Activated T-helper 2 cell treated with anti-CD3 and anti-CD28 coated beads, Interferon-gamma antibody, Interleukin-2, Interleukin-4, amounts not matched to agents 10 μg/mL and 5 μg/mL and 100 μg/mL, durations not matched to agents 14 hours and 24 hours and 36 hours (primary cell): ENCODE results near the gene SLC43A2. TPM values are rescaled to one million over a fixed set of nuclear protein-coding genes. Genes with fewer than 3 reads are reported as not detected.

Source experiments
- DNase-seq: peaks from one replicate; pipeline ENCODE4 v3.0.0; 2021; ENCODE audit warnings: low spot score
- H3K27ac Mint-ChIP-seq: one replicate; pipeline ENCODE4 v1.8.0; 2021; ENCODE audit warnings: mixed read lengths
- H3K27me3 Mint-ChIP-seq: one replicate; pipeline ENCODE4 v1.8.0; 2021; ENCODE audit warnings: low read depth, mixed read lengths
- H3K36me3 Mint-ChIP-seq: one replicate; pipeline ENCODE4 v1.8.0; 2021; ENCODE audit warnings: low read depth, mixed read lengths
- H3K4me1 Mint-ChIP-seq: one replicate; pipeline ENCODE4 v1.8.0; 2021; ENCODE audit warnings: low read depth, mixed read lengths
- H3K4me3 Mint-ChIP-seq: one replicate; pipeline ENCODE4 v1.8.0; 2021; ENCODE audit warnings: low read depth, mild to moderate bottlenecking, moderate library complexity, mixed read lengths
- H3K9me3 Mint-ChIP-seq: one replicate; pipeline ENCODE4 v1.8.0; 2021; ENCODE audit warnings: mixed read lengths
- intact Hi-C: fragments of 100-400 bp; cut with micrococcal nuclease; formaldehyde crosslinking; loops from one replicate; pipeline ENCODE4 v1.15.1; 2023
- total RNA-seq: library from RNA; stranded (reverse); gene quantifications from 2 replicates; pipeline ENCODE4 v1.2.3, GENCODE V29; 2022

Gene SLC43A2
- total RNA-seq, 1 donor from 2014 or later, result 2.3 TPM

GRCh38 chr17:1559047-1560043 lies 69.3 kb downstream of the SLC43A2 start:
- intact Hi-C loops, result no loop called here
- no peaks in the 10 kb centered on the region for H3K9me3 Mint-ChIP-seq
- no peak for DNase-seq
- no peak overlapping the region for H3K27ac Mint-ChIP-seq
- H3K36me3 Mint-ChIP-seq, result peaks cover 10% of the 10 kb centered on the region
- H3K4me1 Mint-ChIP-seq, result peaks cover 19% of the 10 kb centered on the region
- H3K27me3 Mint-ChIP-seq, result no peaks in the 10 kb centered on the region
- H3K4me3 Mint-ChIP-seq, result peak overlapping the region; percentile 30

- H3K36me3 Mint-ChIP-seq, result peaks cover 10% of the 10 kb centered on the region
- intact Hi-C loops, result no loop called here
- no peaks in the 10 kb centered on the region for H3K27me3 Mint-ChIP-seq
- H3K4me3 Mint-ChIP-seq, result no peak overlapping the region
- H3K9me3 Mint-ChIP-seq, result no peaks in the 10 kb centered on the region
- H3K4me1 Mint-ChIP-seq, result peaks cover 14% of the 10 kb centered on the region
- H3K27ac Mint-ChIP-seq, result no peak overlapping the region
- no peak for DNase-seq
These were observed 70.2 kb downstream of the SLC43A2 start for GRCh38 chr17:1558401-1558800.

GRCh38 chr17:1557355-1558095 lies 71.1 kb downstream of the SLC43A2 start:
- Mint-ChIP-seq H3K27me3 (no peaks in the 10 kb centered on the region), H3K27ac (no peak overlapping the region), H3K9me3 (no peaks in the 10 kb centered on the region), H3K4me3 (no peak overlapping the region), H3K4me1 (peaks cover 14% of the 10 kb centered on the region), H3K36me3 (peaks cover 15% of the 10 kb centered on the region)
- intact Hi-C loops, result no loop called here
- no peak for DNase-seq

- H3K4me1 Mint-ChIP-seq, result peaks cover 7% of the 10 kb centered on the region
- intact Hi-C loops, result no loop called here
- peaks cover 25% of the 10 kb centered on the region for H3K36me3 Mint-ChIP-seq
- H3K27ac Mint-ChIP-seq, result no peak overlapping the region
- DNase-seq, result no peak
- H3K27me3 Mint-ChIP-seq, result no peaks in the 10 kb centered on the region
- no peak overlapping the region for H3K4me3 Mint-ChIP-seq
- no peaks in the 10 kb centered on the region for H3K9me3 Mint-ChIP-seq
These were observed 72.8 kb downstream of the SLC43A2 start for GRCh38 chr17:1555651-1556471.

GRCh38 chr17:1554751-1555540 lies 73.7 kb downstream of the SLC43A2 start:
- intact Hi-C loops, result no loop called here
- Mint-ChIP-seq H3K4me1 (peaks cover 3% of the 10 kb centered on the region), H3K27ac (no peak overlapping the region), H3K36me3 (peaks cover 34% of the 10 kb centered on the region), H3K9me3 (no peaks in the 10 kb centered on the region), H3K27me3 (no peaks in the 10 kb centered on the region), H3K4me3 (no peak overlapping the region)
- no peak for DNase-seq

DNA sequence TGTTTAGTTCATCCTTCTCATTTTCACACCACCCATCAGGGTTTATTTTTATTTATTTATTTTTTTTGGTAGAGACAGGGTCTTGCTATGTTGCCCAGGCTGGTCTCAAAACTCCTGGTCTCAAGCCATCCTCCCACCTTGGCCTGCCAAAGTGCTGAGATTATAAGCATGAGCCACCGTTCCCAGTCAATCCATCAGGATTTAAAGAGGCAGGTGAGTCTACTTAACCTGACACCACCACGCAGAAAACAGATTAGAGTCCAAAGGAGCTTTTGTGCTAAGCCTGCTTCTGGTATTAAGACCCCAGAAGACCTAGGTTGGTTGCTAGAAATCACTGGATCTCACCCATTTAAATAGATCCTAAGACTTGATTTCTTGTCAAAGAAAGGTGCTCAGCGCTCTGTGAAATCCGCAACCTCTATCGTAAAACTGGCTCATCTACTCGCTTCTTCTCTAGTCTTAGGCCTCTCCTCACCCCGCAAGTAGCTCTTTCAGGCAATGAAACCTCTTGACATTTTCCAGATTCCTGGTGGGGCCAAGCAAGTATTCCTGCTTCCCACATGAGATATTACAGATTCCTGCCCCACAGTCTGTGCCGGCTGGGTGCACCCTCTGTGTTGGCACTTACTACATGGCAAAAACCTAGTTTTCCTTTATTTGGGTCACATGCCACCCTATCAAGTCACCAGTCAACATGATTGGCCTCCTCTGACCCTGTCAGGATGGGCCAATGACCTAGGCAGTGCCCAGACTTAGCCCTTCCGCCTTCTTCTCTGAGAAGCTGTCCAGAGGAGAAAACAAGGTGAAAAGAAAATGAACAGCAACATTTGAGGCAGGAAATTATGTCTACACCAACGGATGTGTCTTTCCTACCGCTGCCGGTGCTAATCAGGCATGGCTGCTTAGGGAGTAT lies 75.0 kb downstream of the SLC43A2 start:
- Mint-ChIP-seq H3K27ac (no peak overlapping the region), H3K9me3 (no peaks in the 10 kb centered on the region), H3K36me3 (peaks cover 39% of the 10 kb centered on the region), H3K4me3 (no peak overlapping the region), H3K27me3 (no peaks in the 10 kb centered on the region), H3K4me1 (peaks cover 3% of the 10 kb centered on the region)
- intact Hi-C loops, result no loop called here
- no peak for DNase-seq

DNA sequence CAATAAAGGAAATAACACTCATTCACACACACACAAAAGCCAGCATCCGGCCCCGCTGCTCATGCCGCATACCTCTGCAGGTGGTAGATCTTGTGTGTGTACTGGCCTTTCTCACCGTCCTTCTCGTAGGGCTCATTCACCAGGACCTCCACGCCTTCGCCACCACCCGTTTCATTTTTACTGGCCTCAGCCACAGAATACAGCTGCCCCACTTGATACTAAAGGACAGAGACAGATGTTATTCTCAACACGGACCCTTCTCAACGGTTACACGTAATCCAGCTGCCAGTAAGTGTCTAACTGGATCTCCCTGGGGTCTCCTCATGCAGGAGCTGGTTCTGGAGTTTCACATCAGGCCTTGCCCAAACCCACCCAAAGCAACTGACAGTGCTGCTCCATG lies 75.7 kb downstream of the SLC43A2 start:
- H3K4me3 Mint-ChIP-seq, result no peak overlapping the region
- H3K9me3 Mint-ChIP-seq, result no peaks in the 10 kb centered on the region
- H3K36me3 Mint-ChIP-seq, result peaks cover 46% of the 10 kb centered on the region
- no peak overlapping the region for H3K27ac Mint-ChIP-seq
- no peaks in the 10 kb centered on the region for H3K27me3 Mint-ChIP-seq
- no peak for DNase-seq
- peaks cover 3% of the 10 kb centered on the region for H3K4me1 Mint-ChIP-seq
- intact Hi-C loops, result no loop called here

GRCh38 chr17:1551741-1552140 lies 76.9 kb downstream of the SLC43A2 start:
- Mint-ChIP-seq H3K27me3 (no peaks in the 10 kb centered on the region), H3K36me3 (peaks cover 41% of the 10 kb centered on the region), H3K27ac (no peak overlapping the region), H3K4me3 (no peak overlapping the region), H3K9me3 (no peaks in the 10 kb centered on the region), H3K4me1 (peaks cover 3% of the 10 kb centered on the region)
- intact Hi-C loops, result no loop called here
- DNase-seq, result no peak

GRCh38 chr17:1548032-1548431 lies 80.6 kb downstream of the SLC43A2 start:
- Mint-ChIP-seq H3K27me3 (no peaks in the 10 kb centered on the region), H3K9me3 (no peaks in the 10 kb centered on the region), H3K4me1 (peaks cover 1% of the 10 kb centered on the region), H3K27ac (no peak overlapping the region), H3K4me3 (no peak overlapping the region), H3K36me3 (peaks cover 59% of the 10 kb centered on the region)
- DNase-seq, result no peak
- intact Hi-C loops, result no loop called here

DNA sequence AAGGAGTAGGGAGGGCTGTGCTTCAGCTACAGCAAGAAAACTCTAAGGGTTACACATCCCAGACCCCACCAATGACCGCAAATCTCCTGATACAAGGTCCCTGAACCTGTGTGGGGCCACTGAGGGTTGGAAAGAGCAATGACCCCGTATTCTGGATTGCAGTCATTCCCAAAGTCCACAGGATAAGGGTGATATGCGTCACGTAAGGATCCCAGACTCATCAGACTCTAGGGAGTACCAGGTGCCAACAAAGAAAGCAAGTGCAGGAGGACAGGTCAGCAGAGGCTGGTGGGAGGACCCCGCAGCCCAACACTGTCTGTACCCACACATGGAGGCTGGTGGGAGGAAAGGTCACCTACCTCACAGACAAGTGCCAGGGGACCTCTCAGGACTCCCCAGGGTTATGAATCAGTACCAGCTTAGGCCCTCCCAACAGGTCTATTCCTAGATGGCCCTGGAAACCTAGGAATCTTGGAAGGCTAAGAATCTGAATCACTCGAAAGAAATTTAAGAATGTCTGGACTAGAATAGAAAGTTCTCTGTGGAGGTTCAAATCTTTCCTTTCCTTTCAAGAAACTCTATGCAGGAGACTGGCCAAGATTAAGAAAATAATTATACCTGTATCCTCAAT lies 82.2 kb downstream of the SLC43A2 start:
- no peak for DNase-seq
- H3K9me3 Mint-ChIP-seq, result no peaks in the 10 kb centered on the region
- no peaks in the 10 kb centered on the region for H3K4me1 Mint-ChIP-seq
- intact Hi-C loops, result no loop called here
- H3K27me3 Mint-ChIP-seq, result no peaks in the 10 kb centered on the region
- H3K27ac Mint-ChIP-seq, result no peak overlapping the region
- H3K4me3 Mint-ChIP-seq, result no peak overlapping the region
- H3K36me3 Mint-ChIP-seq, result peaks cover 47% of the 10 kb centered on the region

DNA sequence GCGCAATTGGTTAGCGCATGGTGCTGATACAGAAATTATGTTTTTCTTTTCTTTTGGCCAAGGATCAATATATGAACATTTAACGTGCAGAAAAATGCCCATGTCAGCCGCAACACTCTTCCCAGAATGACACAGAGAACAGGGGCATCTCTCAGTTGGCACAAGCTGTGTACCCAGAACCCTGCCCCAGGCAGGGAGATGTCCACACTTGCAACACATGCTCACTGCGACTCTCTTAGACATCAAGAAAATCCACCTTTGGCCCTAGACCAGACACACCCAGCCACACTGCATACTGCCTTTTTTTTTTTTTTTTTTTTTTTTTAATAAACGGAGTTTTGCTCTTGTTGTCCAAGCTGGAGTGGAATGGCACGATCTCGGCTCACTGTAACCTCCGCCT lies 83.0 kb downstream of the SLC43A2 start:
- H3K36me3 Mint-ChIP-seq, result peaks cover 48% of the 10 kb centered on the region
- no peak overlapping the region for H3K4me3 Mint-ChIP-seq
- no peak for DNase-seq
- H3K27me3 Mint-ChIP-seq, result no peaks in the 10 kb centered on the region
- H3K27ac Mint-ChIP-seq, result no peak overlapping the region
- intact Hi-C loops, result no loop called here
- H3K9me3 Mint-ChIP-seq, result no peaks in the 10 kb centered on the region
- no peaks in the 10 kb centered on the region for H3K4me1 Mint-ChIP-seq
